HepG2 (cell line): ENCODE measurements around the gene PPP1R14D. TPM values are rescaled to one million over a fixed set of nuclear protein-coding genes. Genes with fewer than 3 reads are reported as not detected.

Source experiments
- ARID4A ChIP-seq: sonication (generic); formaldehyde crosslinking; IDR thresholded peaks from 2 replicates; pipeline ENCODE4 v1.5.0; 2020; ENCODE audit warnings: mild to moderate bottlenecking, missing genetic modification reagents, borderline replicate concordance
- CREM ChIP-seq, 2 experiments: sonication (generic) in 1 of 2; formaldehyde crosslinking in 1 of 2; IDR thresholded peaks; 2 replicates each; pipeline versions ENCODE4 v1.4.0 to v1.6.1; 2016 to 2020; ENCODE audit warnings: antibody characterized with exemption in 1 of 2, mild to moderate bottlenecking in 1 of 2, missing genetic modification reagents in 1 of 2
- ELF1 ChIP-seq: sonication (generic); formaldehyde crosslinking; IDR thresholded peaks from 2 replicates; pipeline ENCODE4 v1.4.0; 2020; ENCODE audit warnings: missing genetic modification reagents
- FOXP4 ChIP-seq: sonication (generic); formaldehyde crosslinking; IDR thresholded peaks from 2 replicates; pipeline ENCODE4 v1.4.0; 2020; ENCODE audit warnings: missing genetic modification reagents
- GFI1 ChIP-seq: sonication (generic); formaldehyde crosslinking; IDR thresholded peaks from 2 replicates; pipeline ENCODE4 v1.5.0; 2020; ENCODE audit warnings: missing genetic modification reagents, mild to moderate bottlenecking, borderline replicate concordance
- HOMEZ ChIP-seq: IDR thresholded peaks from 2 replicates; pipeline ENCODE4 v1.6.1; 2016; ENCODE audit warnings: low read depth
- PLRG1 ChIP-seq: fragments of 450-650 bp; conservative IDR thresholded peaks from 2 replicates; pipeline ENCODE4 v1.6.1; 2016
- RFX1 ChIP-seq: fragments of 450-650 bp; IDR thresholded peaks from 2 replicates; pipeline ENCODE4 v1.6.1; 2017
- SALL1 ChIP-seq: sonication (generic); formaldehyde crosslinking; IDR thresholded peaks from 2 replicates; pipeline ENCODE4 v1.8.0; 2022; ENCODE audit warnings: mild to moderate bottlenecking, missing genetic modification reagents
- ZMYM2 ChIP-seq: sonication (generic); formaldehyde crosslinking; IDR thresholded peaks from 2 replicates; pipeline ENCODE4 v1.8.0; 2022; ENCODE audit warnings: mild to moderate bottlenecking, missing genetic modification reagents
- ZNF30 ChIP-seq: sonication (generic); formaldehyde crosslinking; IDR thresholded peaks from 2 replicates; pipeline ENCODE4 v1.5.0; 2020; ENCODE audit warnings: mild to moderate bottlenecking, missing genetic modification reagents
- ZNF574 ChIP-seq: sonication (generic); formaldehyde crosslinking; IDR thresholded peaks from 2 replicates; pipeline ENCODE4 v1.4.0; 2020; ENCODE audit warnings: missing genetic modification reagents
- ZNF724P ChIP-seq: sonication (generic); formaldehyde crosslinking; IDR thresholded peaks from 2 replicates; pipeline ENCODE4 v1.8.0; 2022; ENCODE audit warnings: missing genetic modification reagents, borderline replicate concordance
- ZNF737 ChIP-seq: sonication (generic); formaldehyde crosslinking; IDR thresholded peaks from 2 replicates; pipeline ENCODE4 v1.5.0; 2020; ENCODE audit warnings: missing genetic modification reagents, mild to moderate bottlenecking, borderline replicate concordance
- polyA plus RNA-seq, 8 experiments: library from polyadenylated mRNA; depleted of rRNA in 3 of 8; stranded (reverse) in 7 of 8; unstranded in 1 of 8; fragments of >200 nt; fragmentation: Illumina TruSeq in 4 of 8; extraction: Trizol in 4 of 8; gene quantifications; 2 replicates each; pipeline versions ENCODE4 v1.2.1 to v1.2.3, GENCODE V29; 2011 to 2016; ENCODE audit warnings: low read depth in 4 of 8, missing spikeins in 1 of 8, mixed read lengths in 1 of 8; ENCODE audit not compliant: insufficient read depth in 1 of 8
- total RNA-seq, 5 experiments: library from RNA; depleted of rRNA; stranded (reverse); fragments of >200 nt; fragmentation: Illumina TruSeq; extraction: Trizol; gene quantifications; 2 replicates each; pipeline ENCODE4 v1.2.3, GENCODE V29; 2016; ENCODE audit warnings: low read depth in 1 of 5

Gene PPP1R14D
- total and polyA plus RNA-seq, 2 of the 13 experiments (the other 11 are each of a cell fraction or from before 2014, with no cell fraction given): 0.53 to 0.55 TPM

- TF ChIP-seq ARID4A (CRISPR knock-in tag): peak; percentile 39; the same call in 1 of the 2 replicates
- 0 out of 2 replicates have a peak, but pooled peaks have one; percentile 34 for TF ChIP-seq ZNF574 (CRISPR knock-in tag)
- no peak for TF ChIP-seq GFI1 (CRISPR knock-in tag)
- no peak for TF ChIP-seq PLRG1
- peak; percentile 40; the same call in 1 of the 2 replicates for TF ChIP-seq SALL1 (CRISPR knock-in tag)
- TF ChIP-seq FOXP4 (CRISPR knock-in tag): 0 out of 2 replicates have a peak, but pooled peaks have one; percentile 13
- TF ChIP-seq RFX1: no peak
- no peak for TF ChIP-seq HOMEZ (CRISPR knock-in tag)
- no peak for TF ChIP-seq ELF1 (CRISPR knock-in tag)
- TF ChIP-seq ZNF737 (CRISPR knock-in tag): no peak
- no peak for TF ChIP-seq CREM (IDR thresholded peaks at IDR 0.05)
- TF ChIP-seq CREM (CRISPR knock-in tag; IDR thresholded peaks at IDR 0.05): no peak
- TF ChIP-seq ZNF30 (CRISPR knock-in tag): no peak
- no peak for TF ChIP-seq ZMYM2
- TF ChIP-seq ZNF724P (CRISPR knock-in tag): no peak
Measured at GRCh38 chr15:40850576-40851112, 22.1 kb upstream of the PPP1R14D start (continued).
